ENCODE data around the gene RETREG1.
"Not testable (repeated sequence)": the region's sequence is repeated elsewhere in the genome, so short reads cannot be mapped to it uniquely, and the experiment has no call there.

RETREG1 gene

DNA sequence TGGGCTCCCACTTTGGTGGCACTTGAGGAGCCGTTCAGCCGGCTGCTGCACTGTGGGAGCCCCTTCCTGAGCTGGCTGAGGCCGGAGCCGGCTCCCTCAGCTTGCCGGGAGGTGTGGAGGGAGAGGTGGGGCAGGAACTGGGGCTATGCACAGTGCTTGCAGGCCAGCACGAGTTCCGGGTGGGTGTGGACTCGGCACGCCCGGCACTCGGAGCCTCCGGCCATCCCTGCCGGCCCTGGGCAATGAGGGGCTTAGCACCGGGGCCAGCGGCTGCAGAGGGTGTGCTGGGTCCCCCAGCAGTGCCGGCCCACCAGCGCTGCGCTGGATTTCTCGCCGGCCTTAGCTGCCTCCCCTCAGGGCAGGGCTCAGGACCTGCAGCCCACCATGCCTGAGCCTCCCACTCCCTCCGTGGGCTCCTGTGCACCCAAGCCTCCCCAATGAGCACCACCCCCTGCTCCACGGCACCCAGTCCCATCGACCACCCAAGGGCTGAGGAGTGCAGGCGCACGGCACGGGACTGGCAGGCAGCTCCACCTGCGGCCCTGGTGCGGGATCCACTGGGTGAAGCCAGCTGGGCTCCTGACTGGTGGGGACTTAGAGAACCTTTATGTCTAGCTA is 180.6 kb downstream of the RETREG1 start:
- DNase-seq: not testable (repeated sequence)

DNA sequence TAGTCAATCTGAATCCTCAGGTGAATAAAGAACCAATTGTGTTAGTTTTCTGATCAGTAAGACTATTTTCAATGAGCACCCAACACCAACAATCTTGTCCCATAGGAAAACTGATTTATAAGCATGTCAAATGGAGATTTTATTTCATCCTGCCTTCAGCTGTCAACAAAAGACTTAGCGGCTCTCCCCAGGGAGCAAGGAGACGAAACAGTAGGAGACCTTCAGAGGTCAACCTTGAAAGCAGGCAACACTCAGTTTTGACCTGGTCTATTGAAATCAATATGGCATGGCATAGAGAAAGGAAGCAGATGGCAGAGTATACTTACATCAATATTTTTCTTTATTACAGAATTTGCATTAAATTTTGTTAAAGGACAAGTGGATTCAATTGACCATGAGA is 185.3 kb downstream of the RETREG1 start:
- no peak for DNase-seq

DNA sequence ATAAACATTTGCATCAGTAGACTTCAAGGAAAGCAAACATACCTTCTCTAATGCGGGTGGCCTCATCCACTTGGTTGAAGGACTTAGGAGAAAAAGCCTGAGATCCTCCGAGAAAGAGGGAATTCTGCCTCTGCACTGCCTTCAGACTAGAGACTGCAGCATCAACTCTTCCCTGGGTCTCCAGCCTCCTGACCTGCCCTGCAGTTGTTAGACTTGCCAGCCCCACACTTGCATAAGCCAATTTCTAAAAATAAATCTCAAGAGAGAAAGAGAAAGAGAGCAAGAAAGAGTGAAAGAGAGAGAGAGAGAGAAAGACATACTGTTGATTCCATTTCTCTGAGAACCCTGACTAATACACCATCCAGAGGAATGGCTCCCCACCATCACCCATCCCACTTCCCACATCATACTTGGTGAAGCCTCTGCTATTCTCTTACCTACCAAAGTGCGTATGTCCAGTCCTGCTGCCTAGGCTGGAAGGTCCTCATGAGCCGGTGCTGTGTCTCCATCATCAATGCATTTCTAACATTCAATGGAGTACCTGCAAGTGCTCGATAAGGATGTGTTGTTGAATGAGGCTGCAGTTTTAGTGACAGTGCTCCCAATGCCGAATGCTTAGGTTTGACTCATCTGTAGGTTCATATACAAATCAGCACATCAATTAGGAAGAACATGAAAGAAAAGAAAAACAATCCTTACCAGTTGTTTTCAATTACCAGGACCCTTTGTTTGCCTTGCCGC is 186.3 kb downstream of the RETREG1 start:
- DNase-seq: no peak

DNA sequence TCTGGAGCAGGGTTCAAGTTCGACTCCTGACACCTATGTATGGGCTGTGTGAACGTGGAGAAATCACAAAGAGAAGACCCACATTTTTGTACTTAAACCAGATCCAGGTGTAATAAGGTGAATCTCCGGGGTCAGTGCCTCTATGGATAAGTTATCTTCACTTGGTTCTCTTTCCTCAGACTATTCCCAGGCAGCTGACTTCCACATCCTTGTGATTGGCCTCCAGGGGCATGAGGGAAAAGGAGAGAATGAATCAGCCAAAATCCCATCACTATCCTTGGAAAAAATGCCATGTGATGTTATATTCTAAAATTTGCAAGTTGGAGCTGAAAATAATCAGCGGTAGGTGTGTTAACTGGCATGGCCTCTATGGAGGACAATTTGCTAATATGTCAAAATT is 188.4 kb downstream of the RETREG1 start:
- no peak for DNase-seq

DNA sequence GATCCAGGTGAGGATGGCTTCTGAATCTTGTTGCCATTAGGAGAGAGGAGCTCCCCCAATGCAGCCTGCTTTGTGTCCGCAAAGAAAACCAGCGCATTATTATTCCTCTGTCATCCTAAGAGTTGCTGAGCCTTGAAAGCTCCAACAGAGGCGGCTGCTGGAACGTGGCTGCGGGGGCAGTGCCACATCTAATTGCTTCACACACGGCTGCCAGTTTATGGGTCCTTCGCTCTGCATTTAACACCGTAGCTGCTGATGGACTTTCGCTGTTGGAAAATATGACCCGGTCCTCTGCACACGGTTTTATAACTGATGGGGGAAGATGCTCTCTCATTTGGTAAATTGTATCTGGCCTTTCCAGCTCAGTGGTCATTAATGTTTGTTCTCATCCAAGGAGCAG is 189.2 kb downstream of the RETREG1 start:
- no peak for DNase-seq
